K562 (cell line): ENCODE data around the gene KRT4. TPM values are rescaled to one million over a fixed set of nuclear protein-coding genes. Genes with fewer than 3 reads are reported as not detected.

Experiments used
- ATAC-seq: fragments of 200-7000 bp; cut with Tn5 transposase; 3 replicates; pipeline ENCODE4 v1.9.1; 2020; ENCODE audit warnings: moderate library complexity
- BruUV-seq: library from RNA; stranded (reverse); fragments of 400-500 nt; replicated peaks from 2 replicates; lab custom pipeline; 2021; lab: Mats Ljungman, UMichigan
- CTCF ChIA-PET: fragments of 300-600 bp; formaldehyde crosslinking; extraction: SDS; loops from one replicate; lab custom pipeline; 2021; ENCODE audit warnings: low intra/inter-chr PET ratio; lab: Yijun Ruan, JAX
- POLR2A ChIA-PET: fragments of 300-600, 350-650 bp; sonication (Branson Sonifier 250); formaldehyde crosslinking; extraction: SDS; loops from one replicate; lab custom pipeline; 2021; ENCODE audit warnings: antibody characterized with exemption, inconsistent platforms; lab: Yijun Ruan, JAX
- DNase-seq, 4 experiments: peaks; one replicate each; pipeline versions ENCODE4 v3.0.0 to v3.0.0-alpha.2; 2011 to 2018; ENCODE audit warnings: low spot score in 3 of 4, mixed read lengths in 3 of 4; ENCODE audit errors: extremely low read depth in 1 of 4
- FAIRE-seq: peaks from 2 replicates; lab custom pipeline; 2011; peaks lifted over from hg19 to GRCh38; lab: Jason Lieb, UNC
- H2AFZ ChIP-seq: 2 replicates; pipeline ENCODE4 v1.6.0; 2011; ENCODE audit warnings: low read depth, low read length, control low read depth, inconsistent platforms
- H3K27ac ChIP-seq: fragments of 200-600 bp; 3 replicates; pipeline ENCODE4 v1.8.0; 2011; ENCODE audit warnings: low read depth, mild to moderate bottlenecking, control low read depth, inconsistent platforms, low read length, moderate library complexity, mixed read lengths; ENCODE audit errors: extremely low read depth
- H3K27me3 ChIP-seq, 2 experiments: fragments of 300-600 bp in 1 of 2; 2 replicates in 1 of 2; 3 replicates in 1 of 2; pipeline versions ENCODE4 v1.6.0 to v1.8.0; 2011; ENCODE audit warnings: inconsistent platforms in 2 of 2, low read length in 2 of 2, mild to moderate bottlenecking in 1 of 2, mixed read lengths in 1 of 2, moderate library complexity in 1 of 2; ENCODE audit not compliant: control insufficient read depth in 2 of 2, insufficient read depth in 2 of 2
- H3K36me3 ChIP-seq: fragments of 300-600 bp; 3 replicates; pipeline ENCODE4 v1.8.0; 2011; ENCODE audit warnings: mild to moderate bottlenecking, low read length, inconsistent platforms; ENCODE audit not compliant: control insufficient read depth, insufficient read depth
- H3K4me1 ChIP-seq, 2 experiments: fragments of 200-600 bp in 1 of 2; replicated peaks in 1 of 2; 2 replicates in 1 of 2; 3 replicates in 1 of 2; pipeline versions ENCODE4 v1.5.1 to v1.8.0; 2011; ENCODE audit warnings: inconsistent platforms in 2 of 2, low read length in 2 of 2, mild to moderate bottlenecking in 1 of 2, mixed read lengths in 1 of 2, moderate library complexity in 1 of 2; ENCODE audit not compliant: control insufficient read depth in 2 of 2, insufficient read depth in 2 of 2
- H3K4me2 ChIP-seq: 2 replicates; pipeline ENCODE4 v1.6.1; 2011; ENCODE audit warnings: low read length, control low read depth, inconsistent platforms, mixed read lengths; ENCODE audit not compliant: insufficient read depth
- H3K4me3 ChIP-seq: fragments of 200-600 bp; sonication (generic), shearing (Covaris generic); 2 replicates; pipeline ENCODE4 v1.5.1; 2016; ENCODE audit warnings: control low read depth, inconsistent platforms
- H3K79me2 ChIP-seq: fragments of 200-600 bp; 3 replicates; pipeline ENCODE4 v1.8.0; 2011; ENCODE audit warnings: low read length, inconsistent platforms; ENCODE audit not compliant: control insufficient read depth, insufficient read depth
- H3K9ac ChIP-seq, 2 experiments: 2 replicates each; pipeline versions ENCODE4 v1.6.0 to v1.6.1; 2011; ENCODE audit warnings: low read depth in 2 of 2, low read length in 2 of 2, control low read depth in 1 of 2, inconsistent platforms in 1 of 2, mild to moderate bottlenecking in 1 of 2, mixed read lengths in 1 of 2; ENCODE audit not compliant: insufficient read depth in 1 of 2
- H3K9me1 ChIP-seq: one replicate; pipeline ENCODE4 v1.6.0; 2011; ENCODE audit warnings: inconsistent platforms, mild to moderate bottlenecking, low read length, moderate library complexity; ENCODE audit not compliant: control insufficient read depth, insufficient read depth
- H3K9me3 ChIP-seq: replicated peaks from 2 replicates; pipeline ENCODE4 v1.5.1; 2011; ENCODE audit warnings: low read depth, low read length, inconsistent platforms; ENCODE audit not compliant: control insufficient read depth, insufficient read depth
- H4K20me1 ChIP-seq: replicated peaks from 2 replicates; pipeline ENCODE4 v1.6.1; 2011; ENCODE audit warnings: low read length, inconsistent platforms, mixed read lengths; ENCODE audit not compliant: control insufficient read depth, insufficient read depth
- CEBPB ChIP-seq: fragments of 450-650 bp; IDR thresholded peaks from 2 replicates; pipeline ENCODE4 v1.6.1; 2016; ENCODE audit warnings: missing genetic modification characterization, missing compliant biosample characterization
- CREBBP ChIP-seq: IDR thresholded peaks from one replicate; pipeline ENCODE4 v1.6.1; 2012; ENCODE audit warnings: low read depth, mild to moderate bottlenecking, control low read depth, inconsistent platforms, low read length
- RAD51 ChIP-seq: fragments of 450-650 bp; IDR thresholded peaks from 2 replicates; pipeline ENCODE4 v1.7.1; 2016; ENCODE audit warnings: low read depth, mild to moderate bottlenecking, borderline replicate concordance
- ZNF780A ChIP-seq: fragments of 250-450 bp; sonication (Bioruptor Pico); IDR thresholded peaks from 2 replicates; pipeline ENCODE4 v1.5.0; 2021; ENCODE audit warnings: mild to moderate bottlenecking
- WGBS: fragments of 100-300 bp; shearing (Covaris generic); methylation state at CpG from one replicate; pipeline ENCODE4 v1.1.6; 2016; ENCODE audit warnings: low coverage, mixed read lengths; ENCODE audit not compliant: insufficient coverage; ENCODE audit errors: missing lambda C conversion rate; 5-methylcytosine and 5-hydroxymethylcytosine counted together
- in situ Hi-C: fragments of 300-500 bp; cut with MboI; formaldehyde crosslinking; loops from 4 replicates; pipeline ENCODE4 v1.15.0; 2018; ENCODE audit warnings: inconsistent platforms, mixed read lengths
- intact Hi-C: fragments of 100-400 bp; cut with micrococcal nuclease; formaldehyde crosslinking; loops from 2 replicates; pipeline ENCODE4 v1.14.2; 2022
- polyA plus RNA-seq, 8 experiments: library from polyadenylated mRNA; depleted of rRNA in 4 of 8; stranded (reverse) in 5 of 8; unstranded in 3 of 8; fragments of >200 nt; fragmentation: Nextera tagmentation in 2 of 8; fragmentation: Illumina TruSeq in 1 of 8; extraction: Ambion mirVana in 2 of 8; extraction: Trizol in 1 of 8; gene quantifications; 2 replicates each; pipeline versions ENCODE4 v1.2.1 to v1.2.3, GENCODE V29; 2011 to 2014; ENCODE audit warnings: inconsistent platforms in 1 of 8, missing spikeins in 1 of 8
- small RNA-seq: library from RNA; depleted of rRNA; stranded (forward); fragments of <200 nt; gene quantifications from one replicate; pipeline ENCODE3, GENCODE V24; 2014
- total RNA-seq, 7 experiments: library from RNA; depleted of rRNA in 6 of 7; stranded (reverse); fragments of >200 nt in 6 of 7; fragmentation: Illumina TruSeq in 2 of 7; extraction: Trizol in 2 of 7; gene quantifications; 2 replicates each; pipeline versions ENCODE4 v1.2.1 to v1.2.3, GENCODE V29; 2011 to 2021; ENCODE audit warnings: low replicate concordance in 1 of 7

Gene KRT4
- total and polyA plus RNA-seq, 9 of the 15 experiments (the other 6 are each of a cell fraction or from before 2014, with no cell fraction given): not detected

DNA sequence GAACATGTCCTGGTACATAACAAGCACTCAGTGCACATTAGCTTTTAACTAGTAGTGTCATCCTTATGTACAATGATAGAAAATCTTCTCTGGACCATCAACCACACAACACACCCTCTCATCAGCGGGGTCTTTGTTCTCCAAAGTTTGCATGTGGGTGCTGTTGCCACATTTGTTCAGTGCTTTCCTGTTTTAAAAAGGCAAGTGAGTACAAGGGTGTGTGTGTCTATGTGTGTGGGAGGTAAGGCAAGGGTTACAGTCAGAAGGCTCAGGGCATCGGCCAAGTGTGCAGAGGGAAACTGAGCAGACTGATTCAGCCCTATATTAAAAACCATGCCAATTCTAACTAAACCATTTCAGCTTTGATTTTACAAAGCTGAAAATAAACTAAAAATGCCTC, 54.7 kb downstream of the KRT4 start:
- intact Hi-C loops (no loop called here), in situ Hi-C loops (no loop called here)
- POLR2A ChIA-PET: interaction anchor here (0.7 kb wide), 1 partner anchor 14 kb away, joined by 3 read pairs; no protein-coding TSS in a partner anchor
- no peak overlapping the region for H3K4me3 ChIP-seq
- peaks cover 3% of the 10 kb centered on the region for H3K9me3 ChIP-seq
- no peaks in the 10 kb centered on the region; a peak in 1 of 5 replicates for H3K27me3 ChIP-seq
- H3K27ac ChIP-seq: no peak overlapping the region
- CTCF ChIA-PET: no interaction called here
- no peaks in the 10 kb centered on the region for H3K4me1 ChIP-seq
- ATAC-seq: no peak
- TF ChIP-seq ZNF780A (no peak), CEBPB (tag) (no peak)
- TF ChIP-seq, all 486 proteins: peak for 0
- no peaks in the 10 kb centered on the region for H3K79me2 ChIP-seq
- no peaks in the 10 kb centered on the region for H3K9me1 ChIP-seq
- H3K36me3 ChIP-seq: no peaks in the 10 kb centered on the region
- WGBS: 0% methylated on average over 2 of the region's 2 CpGs
- DNase-seq (no peak), FAIRE-seq (no peak)
- no peak overlapping the region for H3K9ac ChIP-seq
- H3K4me2 ChIP-seq: no peak overlapping the region
- no TSS peak for BruUV-seq
- H4K20me1 ChIP-seq: no peaks in the 10 kb centered on the region
- H2AFZ ChIP-seq: no peak overlapping the region

- H3K9ac ChIP-seq: no peak overlapping the region
- no peaks in the 10 kb centered on the region; a peak in 1 of 5 replicates for H3K27me3 ChIP-seq
- CTCF ChIA-PET: no interaction called here
- peaks cover 3% of the 10 kb centered on the region for H3K9me3 ChIP-seq
- H3K4me1 ChIP-seq: no peaks in the 10 kb centered on the region
- no peaks in the 10 kb centered on the region for H4K20me1 ChIP-seq
- no peaks in the 10 kb centered on the region for H3K36me3 ChIP-seq
- H3K79me2 ChIP-seq: no peaks in the 10 kb centered on the region
- FAIRE-seq (no peak), ATAC-seq (no peak)
- H3K9me1 ChIP-seq: no peaks in the 10 kb centered on the region
- no peak overlapping the region for H3K4me2 ChIP-seq
- H2AFZ ChIP-seq: no peak overlapping the region
- no peak for TF ChIP-seq CREBBP
- TF ChIP-seq RAD51: no peak
- TF ChIP-seq, all 486 proteins: peak for 0
- in situ Hi-C loops (no loop called here), intact Hi-C loops (no loop called here)
- POLR2A ChIA-PET: no interaction called here
- no TSS peak for BruUV-seq
- Histone ChIP-seq H3K4me3 (no peak overlapping the region), H3K27ac (no peak overlapping the region)
- 0% methylated on average over 1 of the region's 1 CpG for WGBS
- DNase-seq: no peak
These were observed 56.3 kb downstream of the KRT4 start for GRCh38 chr12:52757449-52758176.

Small RNA genes within 50 kb of the gene (small RNA-seq; reads per million reads assigned to genes)
- gene AC107016.2: not detected

Other genes with a start within 250 kb of the KRT4 start
Only the 7 nearest of the 14 such genes appear.
- gene KRT1, start 133.7 kb downstream of the KRT4 start, total RNA-seq (2014; rRNA removed): not detected in 2 replicates
- gene KRT1, start 133.7 kb downstream of the KRT4 start, total RNA-seq (2014; rRNA removed; fragmentation: Illumina TruSeq; extraction: Trizol): not detected in 2 replicates
- 0.11 and 0.18 TPM in 2 replicates for gene KRT1, start 133.7 kb downstream of the KRT4 start, total RNA-seq (2015; rRNA removed; fragmentation: Illumina TruSeq; extraction: Trizol)
- not detected in 2 replicates for gene KRT1, start 133.7 kb downstream of the KRT4 start, total RNA-seq (2021)
- not detected in 2 replicates for gene KRT1, start 133.7 kb downstream of the KRT4 start, polyA plus RNA-seq (2011; rRNA removed)
- not detected in 2 replicates for gene KRT1, start 133.7 kb downstream of the KRT4 start, polyA plus RNA-seq (2014; fragmentation: Illumina TruSeq; extraction: Trizol)
- not detected for gene KRT1, start 133.7 kb downstream of the KRT4 start, polyA plus RNA-seq (2014; fragmentation: Nextera tagmentation; extraction: Ambion mirVana)
- not detected in 2 replicates for gene KRT1, start 133.7 kb downstream of the KRT4 start, polyA plus RNA-seq (2014; rRNA removed)
- gene KRT77, start 110.6 kb downstream of the KRT4 start, total RNA-seq (2014; rRNA removed): not detected in 2 replicates
- not detected in 2 replicates for gene KRT77, start 110.6 kb downstream of the KRT4 start, total RNA-seq (2014; rRNA removed; fragmentation: Illumina TruSeq; extraction: Trizol)
- not detected in 2 replicates for gene KRT77, start 110.6 kb downstream of the KRT4 start, total RNA-seq (2015; rRNA removed; fragmentation: Illumina TruSeq; extraction: Trizol)
- not detected in 2 replicates for gene KRT77, start 110.6 kb downstream of the KRT4 start, total RNA-seq (2021)
- not detected in 2 replicates for gene KRT77, start 110.6 kb downstream of the KRT4 start, polyA plus RNA-seq (2011; rRNA removed)
- not detected in 2 replicates for gene KRT77, start 110.6 kb downstream of the KRT4 start, polyA plus RNA-seq (2014; fragmentation: Illumina TruSeq; extraction: Trizol)
- not detected for gene KRT77, start 110.6 kb downstream of the KRT4 start, polyA plus RNA-seq (2014; fragmentation: Nextera tagmentation; extraction: Ambion mirVana)
- gene KRT77, start 110.6 kb downstream of the KRT4 start, polyA plus RNA-seq (2014; rRNA removed): not detected in 2 replicates
- not detected in 2 replicates for gene KRT76, start 36.8 kb downstream of the KRT4 start, total RNA-seq (2014; rRNA removed)
- not detected in 2 replicates for gene KRT76, start 36.8 kb downstream of the KRT4 start, total RNA-seq (2014; rRNA removed; fragmentation: Illumina TruSeq; extraction: Trizol)
- not detected in 2 replicates for gene KRT76, start 36.8 kb downstream of the KRT4 start, total RNA-seq (2015; rRNA removed; fragmentation: Illumina TruSeq; extraction: Trizol)
- gene KRT76, start 36.8 kb downstream of the KRT4 start, total RNA-seq (2021): not detected in 2 replicates
- not detected in 2 replicates for gene KRT76, start 36.8 kb downstream of the KRT4 start, polyA plus RNA-seq (2011; rRNA removed)
- not detected in 2 replicates for gene KRT76, start 36.8 kb downstream of the KRT4 start, polyA plus RNA-seq (2014; fragmentation: Illumina TruSeq; extraction: Trizol)
- not detected for gene KRT76, start 36.8 kb downstream of the KRT4 start, polyA plus RNA-seq (2014; fragmentation: Nextera tagmentation; extraction: Ambion mirVana)
- gene KRT76, start 36.8 kb downstream of the KRT4 start, polyA plus RNA-seq (2014; rRNA removed): not detected in 2 replicates
- gene KRT3, start 18.0 kb downstream of the KRT4 start, total RNA-seq (2014; rRNA removed): not detected in 2 replicates
- gene KRT3, start 18.0 kb downstream of the KRT4 start, total RNA-seq (2014; rRNA removed; fragmentation: Illumina TruSeq; extraction: Trizol): not detected in 2 replicates
- not detected in 2 replicates for gene KRT3, start 18.0 kb downstream of the KRT4 start, total RNA-seq (2015; rRNA removed; fragmentation: Illumina TruSeq; extraction: Trizol)
- not detected in 2 replicates for gene KRT3, start 18.0 kb downstream of the KRT4 start, total RNA-seq (2021)
- gene KRT3, start 18.0 kb downstream of the KRT4 start, polyA plus RNA-seq (2011; rRNA removed): not detected in 2 replicates
- not detected in 2 replicates for gene KRT3, start 18.0 kb downstream of the KRT4 start, polyA plus RNA-seq (2014; fragmentation: Illumina TruSeq; extraction: Trizol)
- gene KRT3, start 18.0 kb downstream of the KRT4 start, polyA plus RNA-seq (2014; fragmentation: Nextera tagmentation; extraction: Ambion mirVana): not detected
- not detected in 2 replicates for gene KRT3, start 18.0 kb downstream of the KRT4 start, polyA plus RNA-seq (2014; rRNA removed)
- gene KRT79, start 20.2 kb upstream of the KRT4 start, total RNA-seq (2014; rRNA removed): 0.08 and 0.32 TPM in 2 replicates
- 0.07 TPM in 1 of 2 replicates, not detected in the other for gene KRT79, start 20.2 kb upstream of the KRT4 start, total RNA-seq (2014; rRNA removed; fragmentation: Illumina TruSeq; extraction: Trizol)
- gene KRT79, start 20.2 kb upstream of the KRT4 start, total RNA-seq (2015; rRNA removed; fragmentation: Illumina TruSeq; extraction: Trizol): not detected in 2 replicates
- 0.09 and 0.27 TPM in 2 replicates for gene KRT79, start 20.2 kb upstream of the KRT4 start, total RNA-seq (2021)
- 0.81 and 2.3 TPM in 2 replicates for gene KRT79, start 20.2 kb upstream of the KRT4 start, polyA plus RNA-seq (2011; rRNA removed)
- gene KRT79, start 20.2 kb upstream of the KRT4 start, polyA plus RNA-seq (2014; fragmentation: Illumina TruSeq; extraction: Trizol): 0.14 TPM in 1 of 2 replicates, not detected in the other
- under 1 TPM; 0.03 to 0.08 TPM for gene KRT79, start 20.2 kb upstream of the KRT4 start, polyA plus RNA-seq (2014; fragmentation: Nextera tagmentation; extraction: Ambion mirVana)
- 0.22 and 0.23 TPM in 2 replicates for gene KRT79, start 20.2 kb upstream of the KRT4 start, polyA plus RNA-seq (2014; rRNA removed)
- gene KRT78, start 34.9 kb upstream of the KRT4 start, total RNA-seq (2014; rRNA removed): not detected in 2 replicates
- not detected in 2 replicates for gene KRT78, start 34.9 kb upstream of the KRT4 start, total RNA-seq (2014; rRNA removed; fragmentation: Illumina TruSeq; extraction: Trizol)
- not detected in 2 replicates for gene KRT78, start 34.9 kb upstream of the KRT4 start, total RNA-seq (2015; rRNA removed; fragmentation: Illumina TruSeq; extraction: Trizol)
- not detected in 2 replicates for gene KRT78, start 34.9 kb upstream of the KRT4 start, total RNA-seq (2021)
- gene KRT78, start 34.9 kb upstream of the KRT4 start, polyA plus RNA-seq (2011; rRNA removed): 0.08 TPM in 1 of 2 replicates, not detected in the other
- not detected in 2 replicates for gene KRT78, start 34.9 kb upstream of the KRT4 start, polyA plus RNA-seq (2014; fragmentation: Illumina TruSeq; extraction: Trizol)
- gene KRT78, start 34.9 kb upstream of the KRT4 start, polyA plus RNA-seq (2014; fragmentation: Nextera tagmentation; extraction: Ambion mirVana): not detected
- not detected in 2 replicates for gene KRT78, start 34.9 kb upstream of the KRT4 start, polyA plus RNA-seq (2014; rRNA removed)
- gene KRT8, start 91.0 kb upstream of the KRT4 start, total RNA-seq (2014; rRNA removed): 262 and 326 TPM in 2 replicates
- 157 and 159 TPM in 2 replicates for gene KRT8, start 91.0 kb upstream of the KRT4 start, total RNA-seq (2014; rRNA removed; fragmentation: Illumina TruSeq; extraction: Trizol)
- gene KRT8, start 91.0 kb upstream of the KRT4 start, total RNA-seq (2015; rRNA removed; fragmentation: Illumina TruSeq; extraction: Trizol): 193 and 197 TPM in 2 replicates
- 364 and 392 TPM in 2 replicates for gene KRT8, start 91.0 kb upstream of the KRT4 start, total RNA-seq (2021)
- 616 and 661 TPM in 2 replicates for gene KRT8, start 91.0 kb upstream of the KRT4 start, polyA plus RNA-seq (2011; rRNA removed)
- gene KRT8, start 91.0 kb upstream of the KRT4 start, polyA plus RNA-seq (2014; fragmentation: Illumina TruSeq; extraction: Trizol): 260 and 315 TPM in 2 replicates
- 10 to 100 TPM; 41.5 to 49.8 TPM for gene KRT8, start 91.0 kb upstream of the KRT4 start, polyA plus RNA-seq (2014; fragmentation: Nextera tagmentation; extraction: Ambion mirVana)
- gene KRT8, start 91.0 kb upstream of the KRT4 start, polyA plus RNA-seq (2014; rRNA removed): 388 and 435 TPM in 2 replicates